ENCODE data around the gene SORBS1.

SORBS1 gene

DNA sequence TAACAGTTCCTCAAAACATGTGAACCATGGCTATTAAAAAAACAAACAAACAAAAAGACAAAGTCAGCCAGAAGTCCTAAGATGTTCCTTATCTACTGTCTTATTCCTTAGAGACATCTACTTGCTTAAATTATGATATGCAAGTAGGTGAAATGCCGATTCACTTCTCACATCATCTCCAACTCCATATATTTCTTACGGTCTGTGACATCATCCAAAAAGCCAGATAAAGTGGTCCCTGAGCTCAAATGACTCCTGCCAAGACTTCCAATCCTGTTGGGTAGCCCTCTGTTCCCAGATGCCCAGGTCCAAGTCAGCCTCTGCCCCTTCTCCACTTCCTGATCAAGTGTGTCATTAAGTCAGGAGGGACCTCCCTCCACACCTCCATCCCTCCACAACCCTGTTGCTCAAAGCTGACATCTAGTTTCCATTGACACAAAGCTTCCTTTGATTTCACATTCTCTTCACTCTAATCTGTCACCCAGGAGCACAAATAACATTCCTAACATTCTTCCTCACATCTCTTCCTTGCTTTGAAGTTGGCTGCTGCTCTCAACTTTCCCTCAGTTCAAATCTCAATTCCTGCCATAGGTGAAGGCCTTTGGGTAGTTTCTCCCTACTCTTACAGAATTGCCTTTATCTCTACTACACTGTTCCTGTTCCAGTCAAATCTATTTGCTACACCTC lies 214.3 kb downstream of the SORBS1 start:
- no peak for DNase-seq (ENCODE audit: low read depth in 2 of 2)

- no peak for DNase-seq (ENCODE audit: low read depth in 2 of 2)
Measured at GRCh38 chr10:95343573-95343972, 217.6 kb downstream of the SORBS1 start.

DNA sequence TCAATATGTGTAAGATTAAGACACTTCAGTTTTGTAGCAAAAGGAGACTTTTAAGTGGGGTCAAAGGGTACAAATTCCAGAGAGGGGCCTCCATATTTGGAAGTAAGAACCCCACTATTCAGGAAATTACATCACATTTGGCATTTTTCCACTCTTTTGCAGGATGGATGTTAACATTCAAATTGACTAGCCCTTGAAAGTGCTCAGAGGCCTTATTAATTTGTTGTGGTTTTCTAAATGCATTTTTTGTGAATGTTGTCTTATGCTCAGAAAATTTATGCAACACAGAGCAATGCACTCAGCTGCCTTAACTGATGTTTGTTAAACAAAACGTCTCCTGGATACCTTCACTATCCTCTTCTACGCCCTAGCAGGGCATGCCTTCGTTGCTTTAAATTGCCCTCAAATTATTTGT lies 219.4 kb downstream of the SORBS1 start:
- peak; percentile 87 to 89 for DNase-seq (ENCODE audit: low read depth in 2 of 2)

GRCh38 chr10:95339863-95340262 lies 221.3 kb downstream of the SORBS1 start:
- DNase-seq (ENCODE audit: low read depth in 2 of 2): no peak

DNA sequence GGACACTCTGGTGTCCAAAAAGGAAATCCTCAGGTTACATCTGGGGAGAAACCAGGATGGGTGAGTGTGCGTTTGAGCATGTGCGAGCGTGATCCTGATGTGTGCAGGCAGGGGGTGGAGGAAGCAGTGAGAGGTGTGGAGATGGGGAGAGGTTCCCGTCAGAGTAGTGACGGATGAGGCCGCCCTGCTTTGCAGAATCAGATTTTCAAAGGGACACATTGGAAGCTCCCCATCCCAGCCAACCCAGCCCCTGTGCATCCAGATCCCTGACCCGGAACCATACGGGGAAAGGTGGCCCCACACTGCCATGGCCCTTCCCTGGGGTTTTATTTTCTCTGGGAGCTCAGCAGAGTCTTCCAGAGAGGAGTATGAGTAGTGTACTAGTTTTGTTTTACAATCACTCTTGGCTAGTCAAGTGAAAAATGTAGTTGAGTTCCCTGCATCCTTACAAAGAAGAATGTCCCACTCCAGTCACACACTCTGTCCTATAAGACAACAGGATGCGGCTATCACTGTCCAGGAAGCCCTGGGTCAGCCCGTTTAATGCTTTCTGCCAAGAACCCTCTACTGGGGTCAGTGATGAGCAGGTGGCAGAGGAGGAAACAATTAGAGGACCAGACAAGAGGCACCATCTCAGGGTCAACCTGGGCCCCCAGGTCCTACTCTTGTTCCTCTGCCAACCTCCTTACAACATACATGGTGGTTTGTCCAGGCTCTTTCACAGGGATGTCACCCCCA lies 223.6 kb downstream of the SORBS1 start:
- DNase-seq (ENCODE audit: low read depth in 2 of 2): no peak

- no peak for DNase-seq (ENCODE audit: low read depth in 2 of 2)
Measured at GRCh38 chr10:95336702-95337101, 224.5 kb downstream of the SORBS1 start.

DNA sequence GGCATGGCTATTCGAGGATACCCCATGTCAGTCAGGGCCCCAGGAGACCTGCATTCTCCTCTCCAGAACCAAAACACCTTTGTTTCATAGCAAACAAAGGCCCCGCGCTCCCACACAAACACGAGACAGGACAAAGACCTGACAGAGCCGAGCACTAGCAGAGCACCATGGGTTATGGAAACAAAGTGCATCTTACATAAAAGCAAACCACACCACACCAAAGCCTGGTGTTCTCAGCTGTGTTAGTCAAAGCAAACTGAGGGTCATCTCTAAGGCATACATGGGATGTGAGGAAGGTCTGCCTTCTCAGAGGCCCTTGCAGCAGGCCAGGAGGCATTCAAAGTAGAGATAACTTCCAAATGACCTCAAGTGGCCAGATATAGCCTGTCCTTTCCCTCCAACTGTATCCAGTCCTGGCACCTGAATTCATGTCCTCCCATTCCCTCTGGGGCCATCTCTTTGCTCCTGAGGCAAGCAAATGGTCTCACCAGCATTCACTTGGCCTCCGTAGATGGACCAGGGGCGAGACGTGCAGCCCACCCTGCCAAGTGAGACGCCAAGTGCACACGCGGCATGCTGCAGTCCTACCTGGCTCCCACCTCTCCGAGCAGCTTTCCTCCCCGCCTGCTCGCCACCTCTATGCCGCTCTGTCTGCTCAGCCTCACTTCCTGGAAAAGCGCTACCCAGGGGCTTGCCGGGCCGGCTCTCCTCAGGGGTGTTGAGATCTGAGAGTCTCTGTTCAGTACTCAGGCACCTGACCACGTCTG lies 225.1 kb downstream of the SORBS1 start:
- DNase-seq (ENCODE audit: low read depth in 2 of 2): no peak

DNA sequence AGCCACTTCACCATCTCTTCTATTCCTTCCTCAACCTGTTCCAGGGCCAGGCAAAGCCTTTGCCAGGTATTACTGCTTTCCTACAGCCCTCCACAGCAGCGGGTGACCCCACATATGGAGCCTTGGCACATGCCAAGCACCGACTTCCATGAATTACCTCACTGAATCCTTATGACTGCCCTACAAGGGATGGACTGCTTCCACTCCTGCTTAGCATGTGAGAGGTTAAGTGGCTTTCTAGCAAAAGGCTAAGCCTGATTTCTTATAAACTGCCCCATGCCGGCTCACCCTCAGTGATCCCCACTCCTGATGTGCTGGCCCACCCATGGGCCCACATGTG lies 226.4 kb downstream of the SORBS1 start:
- DNase-seq (ENCODE audit: low read depth in 2 of 2): no peak

DNA sequence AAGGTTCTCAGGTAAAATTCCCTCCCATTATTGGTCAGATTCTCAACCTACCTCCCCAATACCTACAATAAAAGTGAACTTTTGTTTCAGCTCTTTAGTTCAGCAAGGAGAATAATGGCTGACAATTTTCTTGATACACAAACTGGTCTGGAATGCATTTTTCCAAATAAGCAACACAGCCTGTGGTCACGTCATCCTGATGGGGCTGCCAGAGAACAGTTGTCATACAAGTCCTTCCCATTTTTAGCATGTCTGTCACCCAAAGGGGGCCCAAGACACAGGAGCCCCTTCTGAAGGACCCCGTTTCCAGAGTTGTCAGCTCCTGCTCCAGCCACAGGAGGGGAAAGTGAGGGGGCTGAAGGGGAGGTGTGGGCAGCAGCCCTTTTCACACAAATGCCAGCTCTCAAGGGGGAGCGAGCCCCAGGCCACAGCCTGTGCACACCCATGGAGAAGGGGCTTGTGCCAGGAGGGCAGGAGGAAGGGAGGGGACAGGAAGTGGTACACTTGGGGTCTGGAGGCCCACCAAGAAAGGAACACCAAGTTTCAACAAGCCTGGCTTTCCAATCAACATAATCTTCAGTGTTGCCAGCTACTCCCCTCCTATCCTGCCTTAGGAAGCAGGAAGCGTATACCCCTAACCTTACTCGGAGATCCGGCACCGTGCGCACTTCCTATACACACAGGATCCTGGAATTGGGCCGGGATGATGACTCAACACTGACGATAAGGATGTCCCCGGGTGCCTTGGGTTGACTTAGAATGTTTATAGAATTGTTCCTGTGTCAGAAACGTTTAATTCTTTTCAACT lies 227.0 kb downstream of the SORBS1 start:
- peak; percentile 43 to 57 for DNase-seq (ENCODE audit: low read depth in 2 of 2)

DNA sequence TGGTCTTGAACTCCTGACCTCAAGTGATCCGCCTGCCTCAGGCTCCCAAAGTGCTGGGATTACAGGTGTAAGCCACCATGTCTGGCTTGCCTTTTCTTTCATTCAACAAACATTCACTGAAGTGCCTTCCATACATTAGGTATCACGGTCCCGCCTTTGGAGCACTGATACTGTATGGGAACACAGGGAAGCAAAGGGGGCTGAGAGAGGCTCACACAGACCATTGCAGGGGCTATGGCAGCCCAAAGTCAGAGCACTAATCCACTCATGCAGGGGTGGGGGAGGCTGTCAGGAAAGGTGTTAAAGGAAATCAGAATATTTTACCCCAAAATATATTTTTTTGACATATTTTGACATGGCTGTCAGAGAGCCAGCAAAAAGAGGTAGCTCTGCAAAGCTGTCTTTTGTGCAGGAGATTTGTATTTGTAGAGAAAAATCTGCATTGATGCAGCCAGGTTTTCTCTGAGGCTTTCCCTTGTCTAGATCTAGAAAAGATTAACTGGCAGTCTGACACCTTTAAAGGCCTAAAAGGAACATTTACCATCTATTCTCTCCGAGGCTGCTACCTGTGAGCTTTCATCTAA lies 228.4 kb downstream of the SORBS1 start:
- DNase-seq (ENCODE audit: low read depth in 2 of 2): no peak

- DNase-seq (ENCODE audit: low read depth in 2 of 2): no peak
Measured at GRCh38 chr10:95331596-95332130, 229.5 kb downstream of the SORBS1 start.

GRCh38 chr10:95330966-95331453 lies 230.2 kb downstream of the SORBS1 start:
- no peak for DNase-seq (ENCODE audit: low read depth in 2 of 2)

DNA sequence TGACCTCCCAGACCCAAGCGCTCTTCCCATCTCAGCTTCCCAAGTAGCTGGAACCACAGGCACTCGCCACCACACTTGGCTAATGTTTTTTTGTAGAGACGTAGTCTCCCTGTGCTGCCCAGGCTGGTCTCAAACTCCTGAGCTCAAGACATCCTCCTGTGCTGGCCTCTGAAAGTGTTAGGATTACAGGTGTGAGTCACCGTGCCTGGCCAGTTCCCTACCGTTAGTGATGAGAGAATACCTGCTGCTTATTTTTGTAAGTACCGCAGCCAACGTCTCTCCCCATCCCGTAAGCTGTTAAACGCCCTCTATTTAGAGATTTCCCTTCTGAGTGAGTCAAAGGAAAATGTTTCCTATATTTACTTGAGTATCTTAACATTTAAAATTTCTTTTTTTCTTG lies 231.9 kb downstream of the SORBS1 start:
- DNase-seq (ENCODE audit: low read depth in 2 of 2): no peak

- DNase-seq (ENCODE audit: low read depth in 2 of 2): no peak
Measured at GRCh38 chr10:95328013-95328412, 233.2 kb downstream of the SORBS1 start.

DNA sequence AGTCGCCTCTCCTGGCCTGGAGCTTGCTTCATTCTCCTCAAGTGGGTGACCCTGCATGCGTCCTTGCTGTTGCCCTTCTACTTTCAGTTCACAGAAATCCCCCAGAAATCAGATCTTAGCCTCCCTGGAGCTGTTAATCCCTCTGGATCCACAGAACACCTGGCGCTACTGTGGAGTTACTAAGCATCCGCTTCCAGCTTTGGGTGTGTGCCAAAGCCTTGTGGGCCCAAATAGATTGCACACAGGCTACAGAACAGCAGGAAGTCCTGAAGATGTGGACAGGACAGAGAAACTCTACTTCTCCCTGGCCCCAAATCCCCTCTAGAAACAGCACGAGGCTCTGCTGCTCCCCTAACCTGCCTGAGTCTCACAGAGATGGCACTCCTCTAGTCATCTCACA lies 233.8 kb downstream of the SORBS1 start:
- DNase-seq (ENCODE audit: low read depth in 2 of 2): peak in 1 of 2 experiments; percentile 53

DNA sequence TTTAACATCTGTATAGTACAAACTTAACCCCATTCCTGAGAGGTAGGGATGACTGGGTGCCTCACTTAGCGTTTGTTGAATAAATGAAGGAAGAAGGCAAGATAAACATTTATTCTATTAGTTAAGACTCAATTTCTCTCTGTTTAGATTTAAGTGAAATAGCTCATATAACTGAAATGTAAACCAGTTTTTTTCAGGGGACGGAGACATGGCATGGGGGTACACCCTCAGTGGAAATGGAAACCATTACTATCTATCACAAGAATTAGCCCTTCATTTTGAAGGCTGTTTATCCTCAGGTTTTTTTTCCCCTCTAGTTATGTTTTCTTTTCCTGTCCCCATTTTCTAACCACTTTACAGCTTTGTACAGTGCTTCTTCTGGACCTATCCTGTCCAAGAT lies 234.8 kb downstream of the SORBS1 start:
- no peak for DNase-seq (ENCODE audit: low read depth in 2 of 2)

DNA sequence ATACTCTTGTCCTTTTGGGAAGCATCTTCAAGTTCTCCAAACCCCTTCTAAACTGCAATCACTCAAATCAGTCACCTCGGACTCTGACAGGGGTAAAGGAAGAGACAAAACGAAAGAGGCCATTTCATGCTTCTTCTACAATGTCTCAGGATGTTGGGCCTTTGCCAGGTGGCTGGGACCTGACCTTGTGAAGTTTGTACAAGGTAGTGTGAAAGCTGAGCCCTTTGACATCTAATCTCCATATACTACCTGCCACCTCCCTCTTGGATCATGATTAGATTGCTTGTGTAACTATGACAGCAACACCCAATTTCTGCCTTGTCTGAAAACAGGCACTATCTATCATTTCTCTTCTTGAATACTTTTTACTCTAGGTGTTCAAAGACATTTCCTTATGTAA lies 235.3 kb downstream of the SORBS1 start:
- DNase-seq (ENCODE audit: low read depth in 2 of 2): no peak

DNA sequence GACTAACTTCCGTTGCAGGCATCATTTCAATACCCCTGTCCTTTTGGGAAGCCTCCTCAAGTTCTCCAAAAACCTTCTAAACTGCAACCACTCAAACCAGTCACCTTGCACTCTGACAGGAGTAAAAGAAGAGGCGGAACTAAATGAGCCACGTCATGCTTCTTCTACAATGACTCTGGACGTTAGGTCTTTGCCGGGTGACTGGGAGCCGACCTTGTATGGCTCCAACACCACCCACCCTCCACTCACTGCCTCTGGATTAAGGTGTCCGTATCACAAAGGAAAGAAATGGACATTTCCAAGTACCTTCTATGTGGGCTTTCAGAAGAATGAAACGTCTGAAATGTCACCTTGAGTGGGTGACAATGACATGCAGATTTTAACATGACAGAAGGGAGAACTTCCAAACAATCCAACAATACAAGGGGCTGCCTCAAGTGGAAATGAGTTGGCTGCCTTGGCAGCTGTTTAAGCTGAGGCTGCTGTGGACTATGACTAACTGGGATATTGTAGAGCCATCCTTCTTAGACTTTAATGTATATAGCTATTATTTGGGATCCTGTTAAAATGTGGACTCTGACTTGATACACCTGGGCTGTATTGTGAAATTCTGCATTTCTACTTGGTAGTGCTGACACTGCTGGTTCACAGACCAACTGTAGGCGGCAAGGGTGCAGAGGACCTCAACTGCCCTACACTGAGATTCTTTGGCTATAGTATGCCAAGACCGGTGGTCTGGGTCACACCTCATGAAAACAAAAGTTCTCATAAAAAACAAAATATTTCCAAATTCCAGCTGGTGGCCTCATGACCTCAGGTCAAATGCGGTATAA lies 236.5 kb downstream of the SORBS1 start:
- DNase-seq (ENCODE audit: low read depth in 2 of 2): no peak

GRCh38 chr10:95321554-95322301 lies 239.4 kb downstream of the SORBS1 start:
- DNase-seq (ENCODE audit: low read depth in 2 of 2): no peak

GRCh38 chr10:95319239-95319638 lies 241.9 kb downstream of the SORBS1 start:
- no peak for DNase-seq (ENCODE audit: low read depth in 2 of 2)
